HG03280 (cell line): ENCODE measurements around the gene NIN.

Experiments used
- ATAC-seq: cut with Tn5 transposase; IDR thresholded peaks from one replicate; pipeline ENCODE4 v1.9.1; 2021; ENCODE audit warnings: mild to moderate bottlenecking, moderate library complexity; ENCODE audit not compliant: unreplicated experiment

The NIN gene

GRCh38 chr14:50844391-50844790, 13.4 kb upstream of the NIN start:
- no peak for ATAC-seq

- no peak for ATAC-seq
These were observed 8.7 kb upstream of the NIN start for GRCh38 chr14:50839691-50840090.

DNA sequence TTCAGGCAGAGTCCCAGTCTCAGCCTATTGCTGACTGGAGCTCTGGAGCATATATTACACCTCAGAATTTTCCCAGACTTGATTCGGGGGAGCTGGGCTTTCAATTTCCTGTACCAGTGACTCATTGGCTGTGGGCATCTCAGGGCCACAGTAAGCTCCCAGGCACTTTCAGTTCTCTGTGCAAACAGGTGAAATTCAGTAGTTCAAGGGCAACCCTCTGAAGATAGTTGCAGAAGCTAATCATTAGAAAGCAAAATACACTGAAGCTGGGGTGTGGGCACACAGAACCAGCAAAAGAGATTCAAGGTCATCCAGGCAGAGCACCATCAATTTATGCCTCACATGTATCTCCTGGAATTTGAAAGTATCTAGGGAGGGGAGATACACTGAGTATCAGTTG, 8.1 kb upstream of the NIN start:
- no peak for ATAC-seq

DNA sequence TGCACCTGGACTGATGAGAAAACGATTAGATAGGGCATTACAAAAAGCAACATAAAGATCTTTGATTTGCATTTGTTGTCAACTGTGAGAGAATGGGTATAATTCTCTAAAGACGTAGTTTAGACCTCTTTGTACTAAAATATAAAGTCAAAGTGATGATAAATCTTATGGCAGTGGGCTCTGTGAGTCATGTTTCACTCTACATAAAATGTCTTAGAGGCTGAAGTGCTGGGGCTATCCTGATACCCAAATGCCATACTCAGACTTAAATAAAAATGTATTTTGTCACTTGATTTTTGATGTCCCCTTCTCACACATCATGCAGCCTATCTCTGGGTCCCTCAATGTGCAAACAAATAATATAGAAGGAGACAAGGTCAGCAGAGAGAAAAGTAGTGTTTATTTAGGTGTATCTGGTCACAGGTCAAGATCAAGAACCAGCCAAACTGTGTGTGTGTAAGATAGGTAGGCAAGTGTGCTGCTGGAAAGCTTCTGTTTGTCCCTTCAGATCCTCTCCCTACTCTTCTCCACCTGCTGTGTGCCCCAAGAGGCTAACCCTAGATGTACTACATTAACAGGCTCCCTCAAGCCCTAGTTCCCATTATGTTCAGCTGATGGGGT, 7.0 kb upstream of the NIN start:
- ATAC-seq, result no peak

DNA sequence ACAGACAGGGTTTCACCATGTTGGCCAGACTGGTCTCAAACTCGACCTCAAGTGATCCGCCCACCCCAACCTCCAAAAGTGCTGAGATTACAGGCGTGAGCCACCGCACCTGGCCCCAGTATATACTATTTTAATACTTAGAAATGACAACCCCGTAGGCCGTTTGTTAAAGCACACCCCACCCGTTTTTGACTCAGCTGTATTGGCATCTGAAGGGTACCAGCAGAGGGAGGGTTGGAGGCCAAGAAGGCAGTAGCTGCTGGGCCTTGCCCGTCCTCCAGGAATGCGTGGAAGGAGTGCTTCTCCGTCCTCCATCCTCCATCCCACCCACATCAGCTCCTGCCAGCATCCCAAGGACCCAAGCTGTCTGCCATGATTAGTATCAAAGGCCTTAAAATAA, 6.3 kb upstream of the NIN start:
- ATAC-seq, result no peak

GRCh38 chr14:50836515-50836914, 5.6 kb upstream of the NIN start:
- ATAC-seq, result no peak

- no peak for ATAC-seq
These were observed 4.3 kb upstream of the NIN start for GRCh38 chr14:50835280-50835679.

GRCh38 chr14:50834802-50835276, 3.9 kb upstream of the NIN start:
- ATAC-seq, result no peak

DNA sequence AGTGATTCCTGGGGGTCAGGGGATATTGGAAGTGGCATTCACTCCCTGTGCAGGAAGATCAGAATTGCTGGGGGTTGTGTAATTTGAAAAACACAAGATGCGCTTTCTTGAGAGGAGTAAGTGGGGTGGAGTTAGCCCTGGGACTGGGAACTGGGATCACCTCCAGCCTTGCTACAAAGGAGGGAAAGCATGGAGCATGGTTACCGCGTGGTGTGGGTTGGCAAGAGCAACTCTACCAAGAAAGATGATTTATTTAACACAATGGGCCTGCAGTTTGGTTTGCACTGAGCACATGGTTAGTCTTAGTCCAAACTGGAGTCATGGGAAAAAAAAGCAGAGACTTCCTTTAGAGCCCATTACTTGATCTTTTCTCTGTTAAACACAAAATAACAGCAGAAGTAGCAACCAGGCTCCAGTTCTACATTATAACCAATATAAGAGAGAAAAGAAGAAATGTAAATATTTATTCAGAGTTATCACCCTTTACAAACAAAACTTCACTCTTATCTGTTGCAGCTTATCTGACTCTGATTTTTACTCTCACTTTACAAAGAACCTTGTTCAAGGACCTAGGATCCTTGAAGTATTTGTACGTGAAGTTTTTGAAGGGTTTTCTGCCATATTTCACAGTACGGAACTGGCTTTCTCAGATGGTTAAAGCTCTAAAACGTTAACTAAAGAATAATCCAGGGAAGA, 2.1 kb upstream of the NIN start:
- ATAC-seq, result no peak

GRCh38 chr14:50831726-50832168, 785 bp upstream of the NIN start:
- ATAC-seq, result no peak

DNA sequence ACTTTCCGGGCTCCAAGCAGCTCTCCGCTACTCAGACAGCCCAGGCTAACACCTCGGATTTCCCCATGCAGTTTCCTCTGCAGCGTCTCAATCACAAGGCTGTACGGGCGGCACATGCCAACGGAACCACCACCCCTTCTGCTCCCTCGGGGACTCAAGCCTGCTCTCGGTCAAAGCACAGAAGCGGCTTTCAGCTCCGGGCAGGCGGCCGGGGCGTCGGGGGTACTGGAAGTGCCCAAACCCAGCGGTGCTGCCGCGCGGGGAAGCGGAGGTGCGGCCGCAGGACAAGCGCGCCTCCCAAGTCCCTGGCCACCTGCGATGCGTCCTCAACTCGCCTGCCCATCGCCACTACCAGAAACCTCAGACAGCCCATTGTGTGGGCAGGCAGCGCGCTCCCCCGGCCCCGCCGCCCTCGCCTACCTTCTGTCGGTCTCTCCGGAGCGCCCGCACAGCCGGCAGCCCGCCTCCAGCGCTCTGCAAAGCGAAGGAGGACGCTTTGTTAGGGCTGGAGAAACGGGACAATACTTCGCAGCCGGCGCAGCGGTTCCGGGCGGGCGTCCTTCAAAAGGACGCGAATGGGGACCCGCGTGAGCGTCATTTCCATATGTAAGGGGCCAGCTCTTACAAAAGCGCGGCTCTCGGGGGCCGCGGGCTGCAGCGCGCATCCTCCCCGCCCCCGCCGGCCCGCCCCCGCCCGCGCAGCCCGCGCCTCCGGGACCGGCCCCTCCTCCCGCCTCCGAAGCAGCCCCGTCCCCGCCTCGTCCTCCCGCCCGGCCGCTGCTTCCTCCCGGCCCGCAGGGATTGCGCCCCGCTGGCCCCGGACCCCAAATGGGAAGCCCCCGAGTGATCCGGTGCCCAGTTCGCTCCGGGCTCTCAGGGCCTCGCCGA, 674 bp downstream of the NIN start:
- peak; percentile 40 for ATAC-seq

- no peak for ATAC-seq
These were observed 1.4 kb downstream of the NIN start for GRCh38 chr14:50829489-50830043.

DNA sequence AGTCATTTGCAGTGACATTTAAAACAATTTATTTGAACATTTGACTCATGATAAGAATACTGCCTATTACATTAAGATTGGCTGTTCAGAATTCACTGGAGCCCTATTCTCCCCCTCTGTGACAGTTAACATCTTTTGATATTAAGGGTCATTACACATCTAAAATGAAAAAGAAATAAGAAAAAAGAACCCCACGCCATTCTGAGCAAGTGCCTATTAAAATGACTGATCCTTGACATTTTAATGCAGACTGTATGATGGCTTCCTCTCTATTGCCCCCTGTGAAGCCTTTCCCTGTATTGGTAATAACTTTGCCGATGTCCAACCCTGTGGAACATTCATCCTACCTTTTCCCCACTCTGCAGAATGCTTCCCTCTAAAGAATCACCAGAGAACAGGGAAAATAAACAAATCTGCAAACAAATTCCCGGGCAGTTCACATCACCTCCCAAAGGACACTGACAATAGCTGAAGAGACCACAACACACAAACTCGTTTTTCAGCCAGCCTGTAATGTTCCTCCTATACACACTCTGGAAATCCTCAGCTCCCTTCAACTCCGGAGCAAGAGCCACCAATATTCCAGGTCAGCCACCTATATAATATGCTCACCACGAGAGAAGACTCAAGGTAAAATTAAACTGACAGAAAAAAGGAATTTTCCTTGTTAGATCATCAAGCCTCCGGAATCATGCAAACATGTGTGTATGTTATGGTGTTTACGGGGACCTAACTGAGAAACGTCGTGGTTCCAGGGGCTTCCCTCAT, 2.1 kb downstream of the NIN start:
- no peak for ATAC-seq

GRCh38 chr14:50826681-50827080, 4.3 kb downstream of the NIN start:
- no peak for ATAC-seq

DNA sequence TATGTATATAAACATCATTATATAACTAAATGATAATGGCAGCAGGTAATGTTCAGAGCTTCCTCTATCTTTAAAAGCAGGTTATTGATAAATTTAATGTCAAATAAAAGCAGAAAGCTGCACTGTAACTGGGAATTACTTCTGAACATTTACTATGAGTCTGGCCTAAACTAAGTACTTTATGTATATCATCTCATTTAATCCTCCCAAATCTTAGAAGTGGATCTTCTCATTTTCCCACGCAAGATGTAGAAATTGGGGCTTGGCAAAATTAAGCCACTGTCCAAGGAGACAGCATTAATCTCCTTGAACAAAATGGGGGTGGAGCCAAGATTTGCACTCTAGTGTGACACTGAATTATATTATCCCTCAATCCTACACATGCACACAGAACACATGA, 5.7 kb downstream of the NIN start:
- ATAC-seq, result no peak

DNA sequence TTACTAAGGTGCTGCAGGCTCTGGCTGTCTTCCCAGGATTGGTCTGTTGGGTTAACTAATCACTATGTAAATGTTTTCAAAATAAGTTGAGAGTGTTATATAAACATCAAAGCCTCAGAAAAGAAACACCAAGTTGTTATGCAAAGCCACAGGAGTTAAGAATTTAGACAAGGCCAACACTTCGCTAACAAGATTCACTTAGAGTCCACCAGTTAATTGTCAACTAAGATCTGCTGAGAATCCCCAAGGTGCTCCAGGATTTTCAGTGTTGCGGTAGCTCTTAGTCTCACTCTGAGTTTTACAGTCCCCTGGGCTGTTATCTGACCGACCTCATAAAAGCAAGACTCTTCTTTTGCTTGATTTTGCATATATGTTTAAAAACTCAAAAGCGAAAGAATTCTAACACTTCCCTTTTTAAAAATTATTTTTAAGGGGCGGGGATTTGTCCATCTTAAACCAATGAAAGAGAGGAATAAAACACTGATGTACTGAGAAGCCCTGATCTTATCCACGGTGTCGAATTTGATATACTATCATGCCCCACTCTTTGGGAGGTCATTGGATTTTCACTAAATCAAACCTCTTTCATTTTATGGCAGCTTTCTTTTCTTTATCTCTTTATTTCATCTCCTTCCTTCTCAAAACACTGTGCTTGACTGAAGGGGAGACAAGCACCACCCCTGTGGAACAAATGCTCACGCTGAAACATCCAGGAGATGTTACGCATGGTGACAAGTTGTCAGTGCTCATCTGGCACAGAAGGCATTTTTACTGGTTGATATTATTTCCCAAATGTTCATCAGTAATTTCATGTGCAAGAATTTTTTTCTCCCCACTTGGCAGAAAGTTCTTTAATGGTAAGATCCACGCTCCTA, 7.0 kb downstream of the NIN start:
- peak; percentile 60 for ATAC-seq

- ATAC-seq, result peak; percentile 23
These were observed 7.8 kb downstream of the NIN start for GRCh38 chr14:50823051-50823761.

DNA sequence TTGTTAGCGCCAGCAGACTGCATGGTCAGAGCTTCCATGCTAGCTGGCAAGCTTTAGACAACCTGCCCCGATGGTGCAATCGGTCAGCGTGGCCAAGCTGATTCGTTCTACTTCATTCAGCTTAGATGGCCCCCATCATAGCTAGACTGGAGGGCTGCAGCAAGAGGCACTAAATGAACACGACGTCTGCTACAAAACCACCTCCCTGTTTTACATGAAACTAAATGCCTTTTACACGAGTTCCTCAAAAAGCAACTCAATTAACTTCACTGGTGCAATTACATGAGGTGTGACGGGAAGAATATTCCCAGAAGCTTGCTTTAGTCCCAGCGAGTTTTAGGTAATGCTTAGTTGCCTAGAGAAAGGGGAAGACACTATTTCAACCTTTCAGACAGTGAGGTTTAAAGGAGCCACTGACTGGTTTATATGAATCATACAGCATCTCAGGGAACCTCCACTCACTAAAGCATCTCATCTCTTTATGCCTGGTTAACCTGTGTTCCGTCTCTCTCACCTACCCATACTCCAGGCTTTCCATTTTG, 8.4 kb downstream of the NIN start:
- ATAC-seq, result no peak
